HepG2 (cell line): Measurements from ENCODE around the gene DSE. TPM values are rescaled to one million over a fixed set of nuclear protein-coding genes. Genes with fewer than 3 reads are reported as not detected.

Experiments used
- ATAC-seq: fragments of 200-7000 bp; cut with Tn5 transposase; 3 replicates; pipeline ENCODE4 v1.9.1; 2020; ENCODE audit warnings: mild to moderate bottlenecking, moderate library complexity
- BruUV-seq: library from RNA; stranded (reverse); fragments of 400-500 nt; replicated peaks from 2 replicates; lab custom pipeline; 2021; lab: Mats Ljungman, UMichigan
- CTCF ChIA-PET: fragments of 300-600 bp; formaldehyde crosslinking; extraction: SDS; loops from one replicate; lab custom pipeline; 2021; ENCODE audit warnings: low total read pairs, inconsistent platforms, low intra/inter-chr PET ratio; lab: Yijun Ruan, JAX
- POLR2A ChIA-PET: fragments of 350-600 bp; sonication (Branson Sonifier 250); formaldehyde crosslinking; loops from one replicate; lab custom pipeline; 2020; ENCODE audit warnings: antibody characterized with exemption, inconsistent platforms; lab: Yijun Ruan, JAX
- DNase-seq: peaks from one replicate; pipeline ENCODE4 v3.0.0-alpha.2; 2015; ENCODE audit warnings: low spot score
- FAIRE-seq: peaks from 3 replicates; lab custom pipeline; 2011; peaks lifted over from hg19 to GRCh38; lab: Jason Lieb, UNC
- H2AFZ ChIP-seq: one replicate; pipeline ENCODE4 v1.6.1; 2011; ENCODE audit warnings: low read length, inconsistent platforms
- H3K27ac ChIP-seq: fragments of 300-600 bp; 3 replicates; pipeline ENCODE4 v1.8.0; 2011; ENCODE audit warnings: mixed run types, mild to moderate bottlenecking, mixed read lengths, low read length, inconsistent platforms; ENCODE audit not compliant: insufficient read depth; ENCODE audit errors: extremely low read length
- H3K27me3 ChIP-seq, 2 experiments: fragments of 200-600 bp in 1 of 2; 2 replicates in 1 of 2; 3 replicates in 1 of 2; pipeline versions ENCODE4 v1.6.0 to v1.8.0; 2011; ENCODE audit warnings: low read length in 2 of 2, mild to moderate bottlenecking in 2 of 2, moderate library complexity in 2 of 2, inconsistent platforms in 1 of 2; ENCODE audit not compliant: insufficient read depth in 2 of 2, control insufficient read depth in 1 of 2
- H3K36me3 ChIP-seq, 2 experiments: fragments of 200-600 bp in 1 of 2; replicated peaks in 1 of 2; 2 replicates in 1 of 2; 3 replicates in 1 of 2; pipeline versions ENCODE4 v1.5.1 to v1.8.0; 2011; ENCODE audit warnings: low read length in 2 of 2, inconsistent platforms in 1 of 2; ENCODE audit not compliant: insufficient read depth in 2 of 2, control insufficient read depth in 1 of 2
- H3K4me1 ChIP-seq: 2 replicates; pipeline ENCODE4 v1.5.1; 2012; ENCODE audit warnings: low read length, inconsistent platforms; ENCODE audit not compliant: insufficient read depth
- H3K4me2 ChIP-seq: 2 replicates; pipeline ENCODE4 v1.6.0; 2011; ENCODE audit warnings: low read depth, low read length, inconsistent platforms
- H3K4me3 ChIP-seq, 3 experiments: fragments of 200-600 bp in 1 of 3; sonication (generic), shearing (Covaris generic) in 1 of 3; replicated peaks in 1 of 3; 2 replicates each; pipeline ENCODE4 v1.5.1; 2011 to 2016; ENCODE audit warnings: low read length in 3 of 3, inconsistent platforms in 2 of 3, low read depth in 2 of 3, mild to moderate bottlenecking in 2 of 3, control low read depth in 1 of 3, mixed read lengths in 1 of 3; ENCODE audit not compliant: insufficient read depth in 1 of 3
- H3K79me2 ChIP-seq: one replicate; pipeline ENCODE4 v1.6.1; 2011; ENCODE audit warnings: low read length, inconsistent platforms; ENCODE audit not compliant: insufficient read depth
- H3K9ac ChIP-seq: 2 replicates; pipeline ENCODE4 v1.6.0; 2011; ENCODE audit warnings: mild to moderate bottlenecking, low read depth, low read length, inconsistent platforms; ENCODE audit not compliant: insufficient read depth
- H3K9me3 ChIP-seq: 2 replicates; pipeline ENCODE4 v1.5.1; 2012; ENCODE audit warnings: mild to moderate bottlenecking, low read length
- H4K20me1 ChIP-seq: 2 replicates; pipeline ENCODE4 v1.6.0; 2011; ENCODE audit warnings: inconsistent platforms, mild to moderate bottlenecking, low read length, moderate library complexity; ENCODE audit not compliant: insufficient read depth
- CAMTA2 ChIP-seq: sonication (generic); formaldehyde crosslinking; IDR thresholded peaks from 2 replicates; pipeline ENCODE4 v1.4.0; 2020; ENCODE audit warnings: mild to moderate bottlenecking, missing genetic modification reagents, borderline replicate concordance
- HINFP ChIP-seq: sonication (generic); formaldehyde crosslinking; IDR thresholded peaks from 2 replicates; pipeline ENCODE4 v1.4.0; 2020; ENCODE audit warnings: low read depth, mild to moderate bottlenecking, missing genetic modification reagents
- RFX3 ChIP-seq: IDR thresholded peaks from 2 replicates; pipeline ENCODE4 v1.6.1; 2016; ENCODE audit warnings: missing biosample characterization, missing genetic modification reagents
- ZNF207 ChIP-seq: fragments of 450-650 bp; IDR thresholded peaks from 2 replicates; pipeline ENCODE4 v1.6.1; 2016; ENCODE audit warnings: antibody characterized with exemption, borderline replicate concordance
- ZNF362 ChIP-seq: sonication (generic); formaldehyde crosslinking; IDR thresholded peaks from 2 replicates; pipeline ENCODE4 v1.4.0; 2020; ENCODE audit warnings: missing genetic modification reagents, mild to moderate bottlenecking, borderline replicate concordance
- ZNF737 ChIP-seq: sonication (generic); formaldehyde crosslinking; IDR thresholded peaks from 2 replicates; pipeline ENCODE4 v1.5.0; 2020; ENCODE audit warnings: missing genetic modification reagents, mild to moderate bottlenecking, borderline replicate concordance
- WGBS: methylation state at CpG from one replicate; pipeline ENCODE4 v1.1.6; 2017; ENCODE audit warnings: low lambda C conversion rate; 5-methylcytosine and 5-hydroxymethylcytosine counted together
- in situ Hi-C: cut with HindIII; loops from 2 replicates; pipeline ENCODE4 v1.10.0; 2017; ENCODE audit warnings: low pct_unique_long_range_greater_than_20kb; ENCODE audit not compliant: extremely low pct_ligation_motif_present
- intact Hi-C: fragments of 100-400 bp; cut with micrococcal nuclease; formaldehyde crosslinking; loops from one replicate; pipeline ENCODE4 v1.10.0; 2022; ENCODE audit not compliant: unreplicated experiment
- polyA plus RNA-seq, 8 experiments: library from polyadenylated mRNA; depleted of rRNA in 3 of 8; stranded (reverse) in 7 of 8; unstranded in 1 of 8; fragments of >200 nt; fragmentation: Illumina TruSeq in 4 of 8; extraction: Trizol in 4 of 8; gene quantifications; 2 replicates each; pipeline versions ENCODE4 v1.2.1 to v1.2.3, GENCODE V29; 2011 to 2016; ENCODE audit warnings: low read depth in 4 of 8, missing spikeins in 1 of 8, mixed read lengths in 1 of 8; ENCODE audit not compliant: insufficient read depth in 1 of 8
- total RNA-seq, 5 experiments: library from RNA; depleted of rRNA; stranded (reverse); fragments of >200 nt; fragmentation: Illumina TruSeq; extraction: Trizol; gene quantifications; 2 replicates each; pipeline ENCODE4 v1.2.3, GENCODE V29; 2016; ENCODE audit warnings: low read depth in 1 of 5
- TF ChIP-seq, protein P1 (sequence below): sonication (generic); formaldehyde crosslinking; IDR thresholded peaks from 2 replicates; pipeline ENCODE4 v1.4.0; 2020; ENCODE audit warnings: missing genetic modification reagents
- TF ChIP-seq, protein P2 (sequence below): sonication (generic); formaldehyde crosslinking; conservative IDR thresholded peaks from 2 replicates; pipeline ENCODE4 v1.8.0; 2022; ENCODE audit warnings: mild to moderate bottlenecking, moderate library complexity, missing genetic modification reagents
- TF ChIP-seq, protein P3 (sequence below), 2 experiments: fragments of 450-650 bp in 1 of 2; sonication (generic) in 1 of 2; formaldehyde crosslinking; IDR thresholded peaks; 2 replicates each; pipeline versions ENCODE4 v1.5.0 to v1.8.0; 2020 to 2022; ENCODE audit warnings: mild to moderate bottlenecking in 1 of 2, missing genetic modification reagents in 1 of 2

The DSE gene
- total and polyA plus RNA-seq, 2 of the 13 experiments (the other 11 are each of a cell fraction or from before 2014, with no cell fraction given): 2.6 to 4.6 TPM

DNA sequence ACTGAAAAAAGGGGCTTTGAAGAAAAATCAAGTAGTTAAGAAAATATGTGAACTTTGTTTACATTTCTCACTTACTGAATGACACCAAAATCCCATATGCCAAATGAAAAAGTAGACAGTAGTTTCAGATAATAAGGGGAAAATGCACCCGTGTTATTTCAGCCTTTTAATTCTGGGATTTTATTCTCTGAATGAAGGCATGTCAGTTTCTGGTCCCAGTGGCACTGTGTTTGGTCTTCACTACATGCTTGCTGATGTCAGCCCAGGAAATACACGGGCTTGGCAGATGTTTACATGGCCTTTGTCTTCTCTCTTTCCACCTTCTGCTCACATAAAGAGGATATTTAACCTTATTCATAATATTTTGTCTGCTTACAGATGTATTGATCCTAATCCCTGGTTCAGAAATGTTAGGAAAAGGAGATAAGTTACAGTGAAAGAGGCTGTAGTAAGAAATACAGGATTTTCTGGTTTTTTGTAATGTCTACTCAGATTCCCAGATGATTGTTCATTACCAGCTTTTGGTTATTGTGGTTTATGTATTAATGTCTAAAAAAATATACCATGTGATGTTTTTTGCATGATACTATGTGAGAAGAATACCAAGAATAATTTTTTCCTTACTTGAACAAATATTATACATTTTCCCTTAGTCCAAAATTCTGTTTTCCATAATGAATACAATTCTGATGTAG is 27.7 kb downstream of the DSE start:
- H3K36me3 ChIP-seq: no peaks in the 10 kb centered on the region
- in situ Hi-C loops: no loop called here
- H4K20me1 ChIP-seq: no peaks in the 10 kb centered on the region
- WGBS: 3% methylated on average over 2 of the region's 2 CpGs
- no peaks in the 10 kb centered on the region for H3K79me2 ChIP-seq
- no peak overlapping the region for H3K4me3 ChIP-seq
- TF ChIP-seq ZNF737 (CRISPR knock-in tag) (no peak), ZNF207 (no peak), RFX3 (no peak), HINFP (CRISPR knock-in tag) (no peak), ZNF362 (no peak), CAMTA2 (CRISPR knock-in tag) (no peak)
- TF ChIP-seq, protein P1, sequence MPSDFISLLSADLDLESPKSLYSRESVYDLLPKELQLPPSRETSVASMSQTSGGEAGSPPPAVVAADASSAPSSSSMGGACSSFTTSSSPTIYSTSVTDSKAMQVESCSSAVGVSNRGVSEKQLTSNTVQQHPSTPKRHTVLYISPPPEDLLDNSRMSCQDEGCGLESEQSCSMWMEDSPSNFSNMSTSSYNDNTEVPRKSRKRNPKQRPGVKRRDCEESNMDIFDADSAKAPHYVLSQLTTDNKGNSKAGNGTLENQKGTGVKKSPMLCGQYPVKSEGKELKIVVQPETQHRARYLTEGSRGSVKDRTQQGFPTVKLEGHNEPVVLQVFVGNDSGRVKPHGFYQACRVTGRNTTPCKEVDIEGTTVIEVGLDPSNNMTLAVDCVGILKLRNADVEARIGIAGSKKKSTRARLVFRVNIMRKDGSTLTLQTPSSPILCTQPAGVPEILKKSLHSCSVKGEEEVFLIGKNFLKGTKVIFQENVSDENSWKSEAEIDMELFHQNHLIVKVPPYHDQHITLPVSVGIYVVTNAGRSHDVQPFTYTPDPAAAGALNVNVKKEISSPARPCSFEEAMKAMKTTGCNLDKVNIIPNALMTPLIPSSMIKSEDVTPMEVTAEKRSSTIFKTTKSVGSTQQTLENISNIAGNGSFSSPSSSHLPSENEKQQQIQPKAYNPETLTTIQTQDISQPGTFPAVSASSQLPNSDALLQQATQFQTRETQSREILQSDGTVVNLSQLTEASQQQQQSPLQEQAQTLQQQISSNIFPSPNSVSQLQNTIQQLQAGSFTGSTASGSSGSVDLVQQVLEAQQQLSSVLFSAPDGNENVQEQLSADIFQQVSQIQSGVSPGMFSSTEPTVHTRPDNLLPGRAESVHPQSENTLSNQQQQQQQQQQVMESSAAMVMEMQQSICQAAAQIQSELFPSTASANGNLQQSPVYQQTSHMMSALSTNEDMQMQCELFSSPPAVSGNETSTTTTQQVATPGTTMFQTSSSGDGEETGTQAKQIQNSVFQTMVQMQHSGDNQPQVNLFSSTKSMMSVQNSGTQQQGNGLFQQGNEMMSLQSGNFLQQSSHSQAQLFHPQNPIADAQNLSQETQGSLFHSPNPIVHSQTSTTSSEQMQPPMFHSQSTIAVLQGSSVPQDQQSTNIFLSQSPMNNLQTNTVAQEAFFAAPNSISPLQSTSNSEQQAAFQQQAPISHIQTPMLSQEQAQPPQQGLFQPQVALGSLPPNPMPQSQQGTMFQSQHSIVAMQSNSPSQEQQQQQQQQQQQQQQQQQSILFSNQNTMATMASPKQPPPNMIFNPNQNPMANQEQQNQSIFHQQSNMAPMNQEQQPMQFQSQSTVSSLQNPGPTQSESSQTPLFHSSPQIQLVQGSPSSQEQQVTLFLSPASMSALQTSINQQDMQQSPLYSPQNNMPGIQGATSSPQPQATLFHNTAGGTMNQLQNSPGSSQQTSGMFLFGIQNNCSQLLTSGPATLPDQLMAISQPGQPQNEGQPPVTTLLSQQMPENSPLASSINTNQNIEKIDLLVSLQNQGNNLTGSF (CRISPR knock-in tag): no peak
- TF ChIP-seq, protein P2, sequence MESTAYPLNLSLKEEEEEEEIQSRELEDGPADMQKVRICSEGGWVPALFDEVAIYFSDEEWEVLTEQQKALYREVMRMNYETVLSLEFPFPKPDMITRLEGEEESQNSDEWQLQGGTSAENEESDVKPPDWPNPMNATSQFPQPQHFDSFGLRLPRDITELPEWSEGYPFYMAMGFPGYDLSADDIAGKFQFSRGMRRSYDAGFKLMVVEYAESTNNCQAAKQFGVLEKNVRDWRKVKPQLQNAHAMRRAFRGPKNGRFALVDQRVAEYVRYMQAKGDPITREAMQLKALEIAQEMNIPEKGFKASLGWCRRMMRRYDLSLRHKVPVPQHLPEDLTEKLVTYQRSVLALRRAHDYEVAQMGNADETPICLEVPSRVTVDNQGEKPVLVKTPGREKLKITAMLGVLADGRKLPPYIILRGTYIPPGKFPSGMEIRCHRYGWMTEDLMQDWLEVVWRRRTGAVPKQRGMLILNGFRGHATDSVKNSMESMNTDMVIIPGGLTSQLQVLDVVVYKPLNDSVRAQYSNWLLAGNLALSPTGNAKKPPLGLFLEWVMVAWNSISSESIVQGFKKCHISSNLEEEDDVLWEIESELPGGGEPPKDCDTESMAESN: no peak
- TF ChIP-seq, protein P3, sequence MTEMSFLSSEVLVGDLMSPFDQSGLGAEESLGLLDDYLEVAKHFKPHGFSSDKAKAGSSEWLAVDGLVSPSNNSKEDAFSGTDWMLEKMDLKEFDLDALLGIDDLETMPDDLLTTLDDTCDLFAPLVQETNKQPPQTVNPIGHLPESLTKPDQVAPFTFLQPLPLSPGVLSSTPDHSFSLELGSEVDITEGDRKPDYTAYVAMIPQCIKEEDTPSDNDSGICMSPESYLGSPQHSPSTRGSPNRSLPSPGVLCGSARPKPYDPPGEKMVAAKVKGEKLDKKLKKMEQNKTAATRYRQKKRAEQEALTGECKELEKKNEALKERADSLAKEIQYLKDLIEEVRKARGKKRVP (CRISPR knock-in tag; IDR thresholded peaks at IDR 0.05): 0 out of 4 replicates have a peak, but pooled peaks of 1 of the 2 experiments have one; percentile 40
- ChIA-PET CTCF (no interaction called here), POLR2A (no interaction called here)
- no peaks in the 10 kb centered on the region for H3K27me3 ChIP-seq
- H3K9ac ChIP-seq: no peak overlapping the region
- no TSS peak for BruUV-seq
- intact Hi-C loops: no loop called here
- ATAC-seq (peak; percentile 41; the same call in 1 of the 3 replicates), FAIRE-seq (no peak), DNase-seq (no peak)
- no peak overlapping the region for H2AFZ ChIP-seq
- no peak overlapping the region for H3K27ac ChIP-seq
- H3K4me1 ChIP-seq: peaks cover 8% of the 10 kb centered on the region
- no peak overlapping the region for H3K4me2 ChIP-seq
- H3K9me3 ChIP-seq: no peaks in the 10 kb centered on the region
